Upper lobe of left lung (tissue), 6 donors: ENCODE results near the gene CALHM4. TPM values are rescaled to one million over a fixed set of nuclear protein-coding genes. Genes with fewer than 3 reads are reported as not detected.
A peak's percentile ranks its signal among the peaks of the same experiment; 100 is the strongest.

Experiments used
- ATAC-seq, 2 donors: fragments of 200-7000 bp; cut with Tn5 transposase; one replicate each; pipeline ENCODE4 v1.9.1; 2022; ENCODE audit warnings: mild to moderate bottlenecking in 2 of 2, moderate library complexity in 2 of 2; ENCODE audit not compliant: low FRiP score in 2 of 2
- DNase-seq, 2 donors: peaks; one replicate each; pipeline ENCODE4 v3.0.0-alpha.2; 2019 to 2020
- H3K27ac ChIP-seq, 4 donors: fragments of 200-600 bp; sonication (generic); one replicate each; pipeline ENCODE4 v1.5.1; 2016 to 2019
- H3K27me3 ChIP-seq, 4 donors: fragments of 200-600 bp; sonication (generic); one replicate each; pipeline ENCODE4 v1.5.1; 2017 to 2019
- H3K36me3 ChIP-seq, 4 donors: fragments of 200-600 bp; sonication (generic); one replicate each; pipeline ENCODE4 v1.5.1; 2016 to 2019
- H3K4me1 ChIP-seq, 4 donors: fragments of 200-600 bp; sonication (generic); one replicate each; pipeline ENCODE4 v1.5.1; 2018 to 2019
- H3K4me3 ChIP-seq, 4 donors: fragments of 200-600 bp; sonication (generic); one replicate each; pipeline ENCODE4 v1.5.1; 2017 to 2019; ENCODE audit warnings: mild to moderate bottlenecking in 2 of 4, moderate library complexity in 1 of 4
- H3K9me3 ChIP-seq, 4 donors: fragments of 200-600 bp; sonication (generic); one replicate each; pipeline ENCODE4 v1.5.1; 2018 to 2019
- CTCF ChIP-seq, 6 experiments: fragments of 450-650 bp in 4 of 6; fragments of 200-600 bp in 2 of 6; sonication (generic) in 2 of 6; IDR thresholded peaks; one replicate each; pipeline ENCODE4 v1.5.1; 2016 to 2019; ENCODE audit warnings: antibody characterized with exemption in 6 of 6
- EP300 ChIP-seq, 4 donors: sonication (generic); formaldehyde crosslinking; IDR thresholded peaks; one replicate each; pipeline ENCODE4 v1.5.1; 2017; ENCODE audit warnings: antibody characterized with exemption in 4 of 4, control low read depth in 2 of 4
- POLR2A ChIP-seq, 4 donors: fragments of 450-650 bp; IDR thresholded peaks; one replicate each; pipeline ENCODE4 v1.5.1; 2016 to 2017; ENCODE audit warnings: antibody characterized with exemption in 4 of 4, mild to moderate bottlenecking in 2 of 4
- POLR2AphosphoS5 ChIP-seq, 2 donors: sonication (generic); formaldehyde crosslinking; IDR thresholded peaks; one replicate each; pipeline ENCODE4 v1.5.1; 2017; ENCODE audit warnings: antibody characterized with exemption in 2 of 2
- WGBS, 2 donors: methylation state at CpG; one replicate each; pipeline ENCODE4 v1.1.5; 2017 to 2018; 5-methylcytosine and 5-hydroxymethylcytosine counted together
- total RNA-seq, 6 donors: library from RNA; depleted of rRNA in 4 of 6; stranded (reverse); fragments of >200 nt in 4 of 6; gene quantifications; one replicate each; pipeline versions ENCODE4 v1.1.0 to v1.2.1, GENCODE V29; 2016 to 2021
- donor health status: DM: no; HTN: no; CAD: no; lungs with moderate emphysema.
- donor health status: DM: no; HTN: yes; CAD: no; lungs with severe emphysema.

CALHM4 gene
- total RNA-seq, 6 donors from 2014 or later = not detected

- peak within 1 kb of the TSS; percentile 59 to 90 (median 79) for H3K4me3 ChIP-seq
- ATAC-seq (peak; percentile 99 to 100), DNase-seq (peak; percentile 97 to 100)
- peak in 5 of 6 experiments; percentile 17 to 56 (median 50) for TF ChIP-seq CTCF (IDR thresholded peaks at IDR 0.05)
- peak; percentile 75 to 91 for TF ChIP-seq POLR2AphosphoS5 (IDR thresholded peaks at IDR 0.05)
- TF ChIP-seq POLR2A (IDR thresholded peaks at IDR 0.05) = peak in 3 of 4 donors; percentile 66 to 86 (median 67)
- TF ChIP-seq EP300 (IDR thresholded peaks at IDR 0.05) = no peak
- peaks cover 23 to 36% (median 25%) of the 10 kb centered on the region in 4 donors for H3K4me1 ChIP-seq
- peaks cover 0 to 13% (median 3%) of the 10 kb centered on the region in 4 donors for H3K36me3 ChIP-seq
- 0 to 1% methylated on average over 16 to 57 of the region's 62 CpGs for WGBS, 2 donors
- H3K9me3 ChIP-seq = no peaks in the 10 kb centered on the region
- peak within 1 kb of the TSS; percentile 89 to 94 (median 92) for H3K27ac ChIP-seq
- no peaks in the 10 kb centered on the region for H3K27me3 ChIP-seq
These were observed 17.5 kb downstream of the CALHM4 start, which contains the start of gene RWDD1 for GRCh38 chr6:116570856-116571682. Gene RWDD1, plus strand, starts transcription at chr6:116571504. Its CDS starts 79 bp downstream, at chr6:116571583.

- Histone ChIP-seq H3K4me3 (peak overlapping the region; percentile 59 to 90 (median 79)), H3K36me3 (peaks cover 0 to 17% (median 3%) of the 10 kb centered on the region in 4 donors), H3K27me3 (no peaks in the 10 kb centered on the region), H3K9me3 (no peaks in the 10 kb centered on the region), H3K4me1 (peaks cover 23 to 36% (median 25%) of the 10 kb centered on the region in 4 donors), H3K27ac (peak overlapping the region; percentile 89 to 94 (median 92))
- no peak for DNase-seq
- 0% methylated on average over 5 to 12 of the region's 12 CpGs for WGBS, 2 donors
- no peak for TF ChIP-seq POLR2AphosphoS5 (IDR thresholded peaks at IDR 0.05)
- no peak for TF ChIP-seq POLR2A (IDR thresholded peaks at IDR 0.05)
- no peak for TF ChIP-seq EP300 (IDR thresholded peaks at IDR 0.05)
- TF ChIP-seq CTCF (IDR thresholded peaks at IDR 0.05) = no peak
- peak in 1 of 2 donors; percentile 69 for ATAC-seq
These were observed 18.1 kb downstream of the CALHM4 start for GRCh38 chr6:116571683-116572000.

GRCh38 chr6:116572162-116572561 lies 18.6 kb downstream of the CALHM4 start:
- Histone ChIP-seq H3K36me3 (peaks cover 0 to 20% (median 3%) of the 10 kb centered on the region in 4 donors), H3K27me3 (no peaks in the 10 kb centered on the region), H3K4me3 (peak overlapping the region; percentile 59 to 90 (median 79)), H3K4me1 (peaks cover 23 to 36% (median 25%) of the 10 kb centered on the region in 4 donors), H3K27ac (peak overlapping the region; percentile 89 to 94 (median 92)), H3K9me3 (no peaks in the 10 kb centered on the region)
- DNase-seq = peak in 1 of 2 donors; percentile 57
- WGBS, 2 donors = 4 to 7% methylated on average over 7 of the region's 7 CpGs
- peak in 1 of 2 donors; percentile 40 for ATAC-seq
- TF ChIP-seq CTCF (IDR thresholded peaks at IDR 0.05) (no peak), EP300 (IDR thresholded peaks at IDR 0.05) (no peak), POLR2A (IDR thresholded peaks at IDR 0.05) (no peak), POLR2AphosphoS5 (IDR thresholded peaks at IDR 0.05) (no peak)

GRCh38 chr6:116575227-116575626 lies 21.7 kb downstream of the CALHM4 start:
- no peak for DNase-seq
- peaks cover 13 to 31% (median 22%) of the 10 kb centered on the region in 4 donors for H3K4me1 ChIP-seq
- TF ChIP-seq CTCF (IDR thresholded peaks at IDR 0.05) = no peak
- no peak for TF ChIP-seq POLR2A (IDR thresholded peaks at IDR 0.05)
- no peak for TF ChIP-seq EP300 (IDR thresholded peaks at IDR 0.05)
- TF ChIP-seq POLR2AphosphoS5 (IDR thresholded peaks at IDR 0.05) = no peak
- no peaks in the 10 kb centered on the region for H3K27me3 ChIP-seq
- no peak for ATAC-seq
- H3K27ac ChIP-seq = no peak overlapping the region
- no peaks in the 10 kb centered on the region for H3K9me3 ChIP-seq
- H3K36me3 ChIP-seq = peaks cover 0 to 23% (median 3%) of the 10 kb centered on the region in 4 donors
- no peak overlapping the region for H3K4me3 ChIP-seq
- 97 to 100% methylated on average over 2 of the region's 2 CpGs for WGBS, 2 donors
